Upper lobe of left lung (tissue), 6 donors: Measurements from ENCODE around the gene SIK2. TPM values are rescaled to one million over a fixed set of nuclear protein-coding genes. Genes with fewer than 3 reads are reported as not detected.

Experiments used
- ATAC-seq, 2 donors: fragments of 200-7000 bp; cut with Tn5 transposase; one replicate each; pipeline ENCODE4 v1.9.1; 2022; ENCODE audit warnings: mild to moderate bottlenecking in 2 of 2, moderate library complexity in 2 of 2; ENCODE audit not compliant: low FRiP score in 2 of 2
- DNase-seq, 2 donors: peaks; one replicate each; pipeline ENCODE4 v3.0.0-alpha.2; 2019 to 2020
- H3K27ac ChIP-seq, 4 donors: fragments of 200-600 bp; sonication (generic); one replicate each; pipeline ENCODE4 v1.5.1; 2016 to 2019
- H3K27me3 ChIP-seq, 4 donors: fragments of 200-600 bp; sonication (generic); one replicate each; pipeline ENCODE4 v1.5.1; 2017 to 2019
- H3K36me3 ChIP-seq, 4 donors: fragments of 200-600 bp; sonication (generic); one replicate each; pipeline ENCODE4 v1.5.1; 2016 to 2019
- H3K4me1 ChIP-seq, 4 donors: fragments of 200-600 bp; sonication (generic); one replicate each; pipeline ENCODE4 v1.5.1; 2018 to 2019
- H3K4me3 ChIP-seq, 4 donors: fragments of 200-600 bp; sonication (generic); one replicate each; pipeline ENCODE4 v1.5.1; 2017 to 2019; ENCODE audit warnings: mild to moderate bottlenecking in 2 of 4, moderate library complexity in 1 of 4
- H3K9me3 ChIP-seq, 4 donors: fragments of 200-600 bp; sonication (generic); one replicate each; pipeline ENCODE4 v1.5.1; 2018 to 2019
- EP300 ChIP-seq, 4 donors: sonication (generic); formaldehyde crosslinking; IDR thresholded peaks; one replicate each; pipeline ENCODE4 v1.5.1; 2017; ENCODE audit warnings: antibody characterized with exemption in 4 of 4, control low read depth in 2 of 4
- POLR2A ChIP-seq, 4 donors: fragments of 450-650 bp; IDR thresholded peaks; one replicate each; pipeline ENCODE4 v1.5.1; 2016 to 2017; ENCODE audit warnings: antibody characterized with exemption in 4 of 4, mild to moderate bottlenecking in 2 of 4
- POLR2AphosphoS5 ChIP-seq, 2 donors: sonication (generic); formaldehyde crosslinking; IDR thresholded peaks; one replicate each; pipeline ENCODE4 v1.5.1; 2017; ENCODE audit warnings: antibody characterized with exemption in 2 of 2
- WGBS, 2 donors: methylation state at CpG; one replicate each; pipeline ENCODE4 v1.1.5; 2017 to 2018; 5-methylcytosine and 5-hydroxymethylcytosine counted together
- total RNA-seq, 6 donors: library from RNA; depleted of rRNA in 4 of 6; stranded (reverse); fragments of >200 nt in 4 of 6; gene quantifications; one replicate each; pipeline versions ENCODE4 v1.1.0 to v1.2.1, GENCODE V29; 2016 to 2021
- TF ChIP-seq, protein P1 (sequence below), 6 experiments: fragments of 450-650 bp in 4 of 6; fragments of 200-600 bp in 2 of 6; sonication (generic) in 2 of 6; IDR thresholded peaks; one replicate each; pipeline ENCODE4 v1.5.1; 2016 to 2019; ENCODE audit warnings: antibody characterized with exemption in 6 of 6
- donor health status: DM: no; HTN: no; CAD: no; lungs with moderate emphysema.
- donor health status: DM: no; HTN: yes; CAD: no; lungs with severe emphysema.

The SIK2 gene
- total RNA-seq, 6 donors from 2014 or later: 23.0 to 35.9 (median 27.6) TPM

DNA sequence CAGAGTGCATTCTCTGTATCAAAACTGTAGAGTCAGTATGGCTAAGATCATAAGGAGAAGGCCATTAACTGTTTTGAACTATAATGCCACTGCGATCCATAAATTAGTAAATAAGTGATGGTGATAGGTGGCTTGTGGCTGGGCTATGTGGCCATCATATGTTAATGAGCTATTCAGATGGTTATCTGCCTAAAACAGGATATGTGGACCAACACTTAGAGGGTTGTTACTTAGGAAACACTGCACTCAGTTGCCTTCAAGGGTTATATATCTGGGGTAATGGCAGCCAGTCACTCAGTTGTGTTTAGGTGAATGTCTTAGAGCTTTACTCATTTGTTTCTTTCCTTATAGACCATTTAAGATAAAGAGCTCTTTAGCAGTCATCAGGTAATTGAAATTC, 97.9 kb downstream of the SIK2 start:
- Histone ChIP-seq H3K4me1 (peaks cover 0 to 13% (median 7%) of the 10 kb centered on the region in 4 donors), H3K27me3 (no peaks in the 10 kb centered on the region), H3K36me3 (peaks cover 0 to 39% (median 16%) of the 10 kb centered on the region in 4 donors), H3K9me3 (no peaks in the 10 kb centered on the region), H3K4me3 (no peak overlapping the region), H3K27ac (no peak overlapping the region)
- TF ChIP-seq POLR2A (IDR thresholded peaks at IDR 0.05) (no peak), POLR2AphosphoS5 (IDR thresholded peaks at IDR 0.05) (no peak)
- TF ChIP-seq, protein P1, sequence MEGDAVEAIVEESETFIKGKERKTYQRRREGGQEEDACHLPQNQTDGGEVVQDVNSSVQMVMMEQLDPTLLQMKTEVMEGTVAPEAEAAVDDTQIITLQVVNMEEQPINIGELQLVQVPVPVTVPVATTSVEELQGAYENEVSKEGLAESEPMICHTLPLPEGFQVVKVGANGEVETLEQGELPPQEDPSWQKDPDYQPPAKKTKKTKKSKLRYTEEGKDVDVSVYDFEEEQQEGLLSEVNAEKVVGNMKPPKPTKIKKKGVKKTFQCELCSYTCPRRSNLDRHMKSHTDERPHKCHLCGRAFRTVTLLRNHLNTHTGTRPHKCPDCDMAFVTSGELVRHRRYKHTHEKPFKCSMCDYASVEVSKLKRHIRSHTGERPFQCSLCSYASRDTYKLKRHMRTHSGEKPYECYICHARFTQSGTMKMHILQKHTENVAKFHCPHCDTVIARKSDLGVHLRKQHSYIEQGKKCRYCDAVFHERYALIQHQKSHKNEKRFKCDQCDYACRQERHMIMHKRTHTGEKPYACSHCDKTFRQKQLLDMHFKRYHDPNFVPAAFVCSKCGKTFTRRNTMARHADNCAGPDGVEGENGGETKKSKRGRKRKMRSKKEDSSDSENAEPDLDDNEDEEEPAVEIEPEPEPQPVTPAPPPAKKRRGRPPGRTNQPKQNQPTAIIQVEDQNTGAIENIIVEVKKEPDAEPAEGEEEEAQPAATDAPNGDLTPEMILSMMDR (IDR thresholded peaks at IDR 0.05): no peak
- ATAC-seq: no peak
- 100% methylated on average over 1 of the region's 1 CpG for WGBS, 2 donors
- DNase-seq: no peak

DNA sequence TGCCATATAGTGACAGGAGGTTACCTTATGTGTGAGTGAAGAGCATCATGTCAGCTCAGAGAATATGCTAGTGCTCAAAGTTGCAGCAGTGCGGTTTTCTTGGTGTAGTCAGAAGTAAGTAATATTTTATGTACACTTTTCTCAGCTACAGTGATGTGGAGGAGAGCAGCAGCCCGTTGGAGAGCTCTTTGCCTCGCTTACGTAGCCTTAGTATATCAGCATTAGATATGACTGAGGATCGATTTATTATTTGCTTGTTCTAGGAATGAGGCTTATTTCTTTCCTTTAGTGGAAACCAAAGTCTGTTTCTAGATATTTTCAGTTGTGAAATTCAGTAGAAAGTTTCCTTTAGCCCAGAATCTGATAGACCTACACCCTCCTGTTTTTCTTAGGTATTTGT, 100.4 kb downstream of the SIK2 start:
- Histone ChIP-seq H3K4me1 (peaks cover 5 to 21% (median 15%) of the 10 kb centered on the region in 4 donors), H3K27ac (no peak overlapping the region), H3K36me3 (peaks cover 0 to 51% (median 20%) of the 10 kb centered on the region in 4 donors), H3K4me3 (no peak overlapping the region), H3K9me3 (no peaks in the 10 kb centered on the region), H3K27me3 (no peaks in the 10 kb centered on the region)
- ATAC-seq (no peak), DNase-seq (no peak)
- 89 to 92% methylated on average over 5 of the region's 5 CpGs for WGBS, 2 donors
- no peak for TF ChIP-seq POLR2A (IDR thresholded peaks at IDR 0.05)

- no peaks in the 10 kb centered on the region for H3K27me3 ChIP-seq
- H3K9me3 ChIP-seq: no peaks in the 10 kb centered on the region
- 77 to 88% methylated on average over 1 of the region's 1 CpG for WGBS, 2 donors
- no peak for TF ChIP-seq POLR2A (IDR thresholded peaks at IDR 0.05)
- TF ChIP-seq EP300 (IDR thresholded peaks at IDR 0.05): no peak
- TF ChIP-seq POLR2AphosphoS5 (IDR thresholded peaks at IDR 0.05): no peak
- TF ChIP-seq, protein P1 (IDR thresholded peaks at IDR 0.05): no peak
- no peak for ATAC-seq
- H3K4me3 ChIP-seq: no peak overlapping the region
- H3K36me3 ChIP-seq: peaks cover 0 to 57% (median 20%) of the 10 kb centered on the region in 4 donors
- peaks cover 8 to 27% (median 18%) of the 10 kb centered on the region in 4 donors for H3K4me1 ChIP-seq
- DNase-seq: no peak
- no peak overlapping the region for H3K27ac ChIP-seq
Measured at GRCh38 chr11:111703576-111703975, 101.3 kb downstream of the SIK2 start.

- Histone ChIP-seq H3K36me3 (peaks cover 0 to 72% (median 22%) of the 10 kb centered on the region in 4 donors), H3K4me3 (no peak overlapping the region)
- DNase-seq: peak in 1 of 2 donors; percentile 61
Measured at GRCh38 chr11:111707039-111707690, 104.9 kb downstream of the SIK2 start.

DNA sequence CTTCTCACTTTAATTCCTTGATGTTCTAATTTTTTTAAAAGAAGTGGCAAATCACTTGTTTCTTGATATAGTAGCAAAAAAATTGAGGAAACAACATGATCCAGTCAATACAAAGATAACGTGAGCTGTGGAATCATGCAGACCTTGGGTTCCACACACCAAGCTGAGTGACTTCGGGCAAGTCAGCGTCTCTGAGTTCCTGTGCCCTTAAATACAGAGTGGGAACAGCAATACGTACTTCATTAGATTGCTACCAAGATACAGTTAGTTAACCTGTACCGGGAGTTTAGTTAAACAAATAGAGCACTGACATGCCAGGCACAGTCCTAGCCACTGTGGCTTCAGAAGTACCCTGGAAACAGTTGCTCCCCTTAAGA, 105.4 kb downstream of the SIK2 start:
- Histone ChIP-seq H3K4me3 (no peak overlapping the region), H3K27ac (peak overlapping the region in 3 of 4 donors; percentile 23 to 74 (median 48)), H3K9me3 (no peaks in the 10 kb centered on the region), H3K4me1 (peaks cover 8 to 21% (median 14%) of the 10 kb centered on the region in 4 donors), H3K27me3 (no peaks in the 10 kb centered on the region), H3K36me3 (peaks cover 0 to 77% (median 27%) of the 10 kb centered on the region in 4 donors)
- TF ChIP-seq POLR2A (IDR thresholded peaks at IDR 0.05) (no peak), POLR2AphosphoS5 (IDR thresholded peaks at IDR 0.05) (no peak), EP300 (IDR thresholded peaks at IDR 0.05) (no peak)
- TF ChIP-seq, protein P1 (IDR thresholded peaks at IDR 0.05): no peak
- ATAC-seq (no peak), DNase-seq (no peak)
- WGBS, 2 donors: 81 to 87% methylated on average over 5 of the region's 5 CpGs

More at GRCh38 chr11:111707039-111707690, 104.9 kb downstream of the SIK2 start:
- ATAC-seq: peak; percentile 34 to 81
- TF ChIP-seq POLR2A (IDR thresholded peaks at IDR 0.05) (no peak), EP300 (IDR thresholded peaks at IDR 0.05) (peak in 2 of 4 donors; percentile 87 to 91), POLR2AphosphoS5 (IDR thresholded peaks at IDR 0.05) (peak; percentile 39 to 69)
- TF ChIP-seq, protein P1 (IDR thresholded peaks at IDR 0.05): no peak
- no peaks in the 10 kb centered on the region for H3K9me3 ChIP-seq
- peak overlapping the region; percentile 28 to 74 (median 68) for H3K27ac ChIP-seq
- peaks cover 8 to 21% (median 14%) of the 10 kb centered on the region in 4 donors for H3K4me1 ChIP-seq
- H3K27me3 ChIP-seq: no peaks in the 10 kb centered on the region
- WGBS, 2 donors: 24 to 27% methylated on average over 9 of the region's 9 CpGs
